NCI-H69 (cell line): ENCODE measurements around the gene CDNF.

ENCODE experiments used
- DNase-seq: peaks from one replicate; lab custom pipeline; 2025; lab: John Stamatoyannopoulos, UW

The CDNF gene

DNA sequence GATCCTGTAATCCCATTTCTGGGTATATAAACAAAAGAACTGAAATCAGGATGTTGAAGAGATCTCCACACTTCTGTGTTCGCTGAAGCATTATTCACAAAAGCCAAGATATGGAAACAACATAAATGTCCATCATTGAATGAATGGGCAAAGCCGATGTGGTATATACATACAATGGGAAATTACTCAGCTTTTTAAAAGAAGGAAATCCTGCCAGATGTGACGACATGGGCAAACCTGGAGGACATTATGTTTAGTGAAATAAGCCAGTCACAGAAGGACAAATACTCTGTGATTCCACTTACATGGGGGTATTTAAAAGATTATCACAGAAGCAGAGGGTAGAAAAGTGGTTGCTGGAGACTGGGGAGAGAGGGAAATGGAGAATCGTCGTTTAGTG, 39.2 kb downstream of the CDNF start:
- DNase-seq, result no peak

DNA sequence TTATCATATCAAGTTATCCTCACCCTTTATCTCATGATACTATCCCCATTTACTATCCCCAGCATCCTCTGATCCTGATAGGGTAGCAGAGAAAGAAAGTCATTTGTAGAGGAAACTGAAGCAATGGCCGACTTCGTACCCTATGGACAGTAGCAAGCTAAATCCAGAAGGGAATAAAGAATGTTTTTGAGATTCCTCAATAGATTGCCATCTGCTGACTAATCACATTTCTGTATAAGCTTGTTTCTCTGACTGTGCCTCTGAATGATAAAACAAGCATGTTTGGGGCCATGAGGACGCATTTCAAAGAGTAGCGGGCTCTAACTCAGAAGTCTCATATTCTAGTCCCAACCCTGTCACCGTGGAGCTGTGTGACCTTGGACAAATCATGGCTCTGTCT, 49.9 kb downstream of the CDNF start:
- DNase-seq, result no peak

DNA sequence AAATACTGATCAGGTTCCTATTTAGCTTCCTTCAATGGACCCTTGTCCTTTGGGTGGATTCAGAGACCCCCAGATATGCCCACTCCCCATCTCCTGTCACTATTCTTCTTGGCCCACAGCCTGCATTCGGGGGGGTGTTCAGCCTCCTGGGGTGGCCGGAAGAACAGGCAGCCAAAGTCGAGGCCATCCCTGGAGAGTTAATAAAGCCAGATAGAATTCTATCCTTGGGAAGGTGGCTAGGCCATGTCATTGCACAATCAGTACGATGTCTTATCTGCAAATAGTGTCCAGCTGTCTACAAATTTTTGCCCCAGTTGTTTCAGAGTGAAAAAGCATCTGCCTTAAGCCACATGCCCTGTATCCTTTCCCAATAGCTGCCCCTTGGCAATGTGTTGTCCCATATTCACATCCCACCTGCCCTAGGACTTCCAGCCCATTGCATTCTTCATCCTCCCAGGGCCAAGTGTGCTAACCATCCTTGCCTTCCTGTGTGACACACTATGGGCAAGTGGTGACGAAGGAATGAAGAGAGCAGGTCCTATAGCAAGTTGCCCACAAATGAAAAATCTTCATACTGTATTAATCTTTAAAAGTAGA, 53.3 kb downstream of the CDNF start:
- DNase-seq, result no peak

DNA sequence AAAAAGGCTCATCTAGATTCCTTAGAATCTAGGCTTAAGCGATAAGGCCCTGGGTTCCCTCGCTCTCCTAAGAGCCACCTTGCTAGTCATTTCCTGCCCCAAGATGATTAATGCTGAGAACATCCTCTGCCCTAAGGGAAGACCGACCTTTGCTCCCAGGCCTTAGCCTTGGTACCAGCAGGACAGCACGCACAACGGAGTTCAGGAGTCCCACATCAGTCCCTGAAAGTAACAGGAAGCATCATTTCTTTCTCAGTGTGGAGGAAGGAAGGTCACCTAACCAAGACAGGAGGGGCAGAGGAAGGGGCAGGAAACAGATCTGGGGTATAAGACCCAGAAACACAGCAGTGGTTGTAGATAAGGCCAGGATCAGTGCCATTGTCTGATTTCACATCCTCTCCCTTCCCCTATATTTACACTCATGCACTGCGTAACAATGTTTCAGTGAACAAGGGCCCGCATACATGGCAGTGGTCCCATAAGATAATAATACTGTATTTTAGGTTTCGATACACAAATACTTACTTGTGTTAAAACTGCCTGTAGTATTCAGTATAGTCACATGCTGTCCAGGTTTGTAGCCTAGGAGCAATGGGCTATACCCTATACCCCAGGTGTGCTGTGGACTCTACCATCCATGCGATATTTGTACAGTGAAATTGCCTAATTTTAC, 55.0 kb downstream of the CDNF start:
- no peak for DNase-seq

DNA sequence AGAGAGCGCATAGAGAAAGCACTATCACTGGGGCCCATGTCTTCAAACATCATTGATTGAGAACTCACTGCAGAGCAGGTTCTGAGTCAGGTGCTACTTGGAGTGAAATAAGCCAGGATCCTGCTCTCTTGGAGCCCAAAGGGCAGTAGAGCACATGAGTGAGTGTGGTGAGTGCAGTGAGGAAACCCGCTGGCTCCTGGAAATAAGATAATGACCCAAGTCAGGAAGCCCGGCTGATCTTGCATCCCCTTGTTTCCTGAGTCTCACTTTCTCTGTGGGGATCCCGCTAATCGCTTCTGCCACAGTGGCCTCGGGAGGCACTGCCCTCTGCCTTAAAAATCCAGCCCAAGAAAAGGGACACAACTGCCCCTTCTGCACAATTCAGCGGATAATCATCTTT, 56.1 kb downstream of the CDNF start:
- DNase-seq, result no peak

DNA sequence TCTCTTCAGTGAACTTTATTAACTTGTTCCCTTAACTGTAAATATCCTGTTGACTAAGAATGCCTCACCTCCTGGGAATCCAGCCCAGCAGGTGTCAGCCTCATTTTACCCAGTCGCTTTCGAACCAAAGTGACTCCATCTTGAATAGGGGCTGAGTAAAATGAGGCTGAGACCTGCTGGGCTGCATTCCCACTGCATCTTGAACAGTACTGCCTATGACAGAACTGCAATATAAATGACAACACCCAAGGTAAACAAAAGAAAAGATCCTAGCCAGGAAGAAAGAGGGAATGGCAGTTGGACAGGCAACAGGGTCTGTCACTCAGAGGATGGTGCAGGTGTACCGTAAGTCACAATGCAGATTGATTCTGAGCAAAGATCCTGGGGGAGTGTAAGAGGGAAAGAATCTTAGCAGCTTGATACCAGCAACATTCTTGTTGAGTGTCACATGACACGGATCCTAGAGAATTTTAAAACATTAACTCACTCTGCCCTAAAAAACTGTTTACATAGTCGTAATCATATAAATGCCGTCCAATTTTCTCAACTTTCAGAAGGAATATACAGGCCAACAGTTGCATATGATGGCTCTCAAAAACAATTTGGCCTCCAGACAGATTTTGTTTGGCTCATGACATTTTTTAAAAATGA, 58.7 kb downstream of the CDNF start:
- no peak for DNase-seq

DNA sequence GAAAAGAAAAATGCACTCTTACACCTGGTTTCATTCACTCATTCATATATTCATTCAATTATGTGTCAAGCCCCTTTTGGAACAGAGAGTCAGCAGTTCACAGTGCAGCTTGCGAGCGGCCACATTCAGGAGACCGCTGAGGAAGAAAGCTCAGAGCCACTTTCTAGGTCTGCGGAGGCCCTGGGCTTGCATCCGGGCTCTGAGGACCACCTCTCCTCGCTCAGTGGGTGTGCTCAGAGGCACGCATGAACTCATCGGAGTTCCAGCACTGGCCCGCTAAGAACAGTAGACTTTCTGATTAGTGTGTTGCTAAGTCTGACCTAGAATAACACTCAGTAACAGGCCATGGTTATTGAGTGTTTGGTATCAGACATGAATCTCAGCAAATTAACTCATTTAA, 61.3 kb downstream of the CDNF start:
- DNase-seq, result no peak

DNA sequence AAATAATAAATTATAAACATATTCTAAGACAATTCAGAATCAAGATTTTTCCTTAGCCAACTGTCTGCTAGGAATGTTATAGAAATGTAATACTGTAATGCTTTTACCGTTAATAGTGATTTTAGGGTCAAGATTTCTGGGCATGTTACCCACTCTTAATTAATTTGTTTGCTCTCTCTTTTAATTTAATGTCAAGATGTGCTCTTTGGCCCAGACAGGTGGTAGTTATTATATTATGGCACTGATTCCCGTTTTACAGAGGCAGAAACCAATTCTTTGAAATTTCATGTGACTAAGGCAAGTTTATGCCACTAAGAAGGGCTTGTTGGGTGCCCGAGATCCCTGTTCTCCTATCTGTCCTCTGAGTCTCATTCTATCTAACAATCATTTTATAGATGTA, 62.2 kb downstream of the CDNF start:
- DNase-seq, result no peak

DNA sequence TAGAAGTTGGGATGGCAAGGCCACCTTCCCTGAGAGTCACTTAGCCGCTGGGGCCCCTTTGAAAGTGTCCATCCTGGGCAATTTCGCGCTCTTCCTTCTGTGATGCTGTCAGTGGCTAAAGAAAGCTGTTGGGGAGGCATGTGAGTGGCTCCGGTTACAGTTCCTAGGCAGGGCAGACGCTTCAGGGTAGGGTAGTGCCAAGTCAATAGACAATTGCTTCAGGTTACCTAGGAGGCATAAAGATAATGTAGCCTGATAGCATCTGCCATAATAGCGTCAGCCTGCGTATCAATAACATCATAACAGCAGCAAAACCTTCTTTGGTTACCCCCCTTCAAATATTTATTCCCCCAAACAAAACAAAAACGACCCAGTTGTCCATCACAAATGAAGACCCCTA, 63.0 kb downstream of the CDNF start, which contains the start of gene FAM107B:
Gene FAM107B, minus strand, starts transcription at position 101 of the 400 bp plus-strand sequence. CDS start 234 bp downstream, outside the sequence.
- peak; percentile 55 for DNase-seq

DNA sequence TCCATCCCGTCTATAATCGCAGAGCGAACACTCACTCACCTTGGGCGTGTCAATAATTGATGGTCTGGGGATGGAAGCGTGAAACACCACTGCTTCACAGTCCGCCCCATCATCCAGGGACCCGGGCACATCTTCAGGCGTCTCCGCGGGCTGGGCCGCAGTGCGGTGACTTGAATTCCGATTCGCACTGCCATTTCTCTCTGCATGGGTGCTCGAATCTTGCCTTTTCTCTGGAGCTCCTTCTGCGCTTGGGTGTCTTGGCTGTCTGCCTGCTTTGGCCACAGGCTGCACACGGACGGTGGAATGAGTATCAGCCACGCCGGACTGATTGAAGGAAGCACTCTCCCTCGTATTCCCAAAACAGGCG, 63.6 kb downstream of the CDNF start:
- peak; percentile 59 for DNase-seq

DNA sequence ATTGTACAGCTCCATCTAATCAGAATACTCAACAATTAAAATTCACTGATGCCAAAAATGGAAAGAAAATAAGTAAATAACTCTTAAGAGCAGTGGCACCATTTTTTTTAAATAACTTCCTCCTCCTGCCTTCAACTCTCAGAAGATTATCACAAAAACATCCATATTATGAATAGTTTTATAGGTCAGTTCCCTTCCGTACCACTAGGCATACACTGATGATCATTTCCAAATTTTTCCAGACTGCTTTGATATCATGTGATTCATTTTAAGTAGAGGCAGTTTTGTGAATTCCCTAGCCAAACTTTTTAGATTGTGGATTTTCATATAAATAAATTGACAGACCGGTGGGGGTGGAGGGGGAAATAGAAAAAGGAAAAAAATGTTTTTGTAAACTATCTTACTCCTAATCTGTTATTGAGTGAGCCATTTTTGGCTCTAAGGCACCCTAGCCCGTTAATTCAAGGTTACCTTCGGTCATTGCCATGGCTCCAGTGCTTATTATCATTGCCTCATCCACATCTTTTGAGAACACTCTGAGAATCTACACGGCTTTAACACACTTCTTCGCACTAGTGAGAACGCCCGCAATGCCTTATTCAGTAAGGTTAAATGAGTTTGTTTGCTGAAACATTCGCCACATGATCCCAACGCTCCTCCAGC, 64.2 kb downstream of the CDNF start:
- no peak for DNase-seq

DNA sequence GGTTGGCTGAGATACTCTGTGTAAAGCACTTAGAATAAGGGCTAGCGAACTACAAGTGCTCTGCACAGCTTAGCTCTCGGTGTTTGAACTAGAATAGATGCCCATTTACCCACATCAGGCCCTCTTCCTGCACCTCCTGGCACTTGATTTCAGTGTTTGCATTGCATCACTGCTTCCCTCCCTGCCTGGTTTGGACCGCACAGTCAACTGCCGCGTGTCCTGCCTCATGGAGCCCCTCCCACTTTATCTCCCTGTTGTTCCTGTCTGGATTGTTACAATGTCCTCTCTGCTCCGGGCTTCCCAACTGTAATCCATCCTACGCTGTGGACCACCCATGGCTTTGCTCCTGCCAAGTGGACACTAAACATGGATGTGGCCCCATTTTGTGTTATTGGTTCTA, 65.4 kb downstream of the CDNF start:
- DNase-seq, result peak; percentile 11

DNA sequence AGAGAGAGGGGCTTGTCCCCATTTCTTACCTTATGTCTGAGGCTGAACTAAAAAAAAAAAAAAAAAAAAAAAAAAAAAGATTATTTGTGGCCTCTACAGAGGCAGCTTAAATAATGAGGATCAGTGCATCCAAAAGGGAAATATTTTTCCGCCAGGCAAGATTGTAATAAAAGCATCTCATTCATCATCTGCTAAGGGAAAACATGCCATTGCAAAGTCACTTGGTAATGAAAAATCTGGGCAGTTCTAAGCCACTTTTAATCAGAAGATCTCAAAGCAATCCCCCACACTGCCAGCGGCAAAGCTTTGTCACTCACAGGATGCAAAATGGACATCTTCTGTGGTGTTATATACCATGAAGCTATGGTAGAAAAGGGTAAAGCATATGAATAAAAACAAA, 66.9 kb downstream of the CDNF start:
- DNase-seq, result no peak
